GM18498 (cell line): ENCODE results near the gene RDH8.

Experiments used
- ATAC-seq: cut with Tn5 transposase; IDR thresholded peaks from one replicate; pipeline ENCODE4 v1.9.1; 2021; ENCODE audit warnings: mild to moderate bottlenecking, moderate library complexity; ENCODE audit not compliant: unreplicated experiment

Gene RDH8, protein sequence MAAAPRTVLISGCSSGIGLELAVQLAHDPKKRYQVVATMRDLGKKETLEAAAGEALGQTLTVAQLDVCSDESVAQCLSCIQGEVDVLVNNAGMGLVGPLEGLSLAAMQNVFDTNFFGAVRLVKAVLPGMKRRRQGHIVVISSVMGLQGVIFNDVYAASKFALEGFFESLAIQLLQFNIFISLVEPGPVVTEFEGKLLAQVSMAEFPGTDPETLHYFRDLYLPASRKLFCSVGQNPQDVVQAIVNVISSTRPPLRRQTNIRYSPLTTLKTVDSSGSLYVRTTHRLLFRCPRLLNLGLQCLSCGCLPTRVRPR

DNA sequence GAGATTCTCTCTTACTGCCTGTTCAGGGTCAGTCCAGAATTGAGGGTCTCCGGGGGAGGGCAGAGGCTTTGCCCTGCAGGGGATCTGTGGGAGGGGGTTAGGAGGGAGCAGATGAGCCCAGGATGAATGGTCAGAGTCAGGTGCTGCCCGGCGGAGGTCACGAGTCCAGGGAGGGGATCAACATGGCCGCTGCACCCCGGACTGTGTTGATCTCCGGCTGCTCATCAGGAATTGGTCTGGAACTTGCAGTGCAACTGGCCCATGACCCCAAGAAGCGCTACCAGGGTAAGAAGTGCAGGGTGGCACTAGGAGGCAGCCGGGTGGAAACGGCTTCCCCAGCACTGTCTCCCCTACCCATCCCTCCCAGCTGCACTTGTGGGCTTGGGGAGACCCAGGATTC is at the start of gene RDH8:
RDH8 (plus strand) TSS at position 168 of the 400 bp plus-strand sequence; CDS start at position 183, 15 bp downstream.
- no peak for ATAC-seq

DNA sequence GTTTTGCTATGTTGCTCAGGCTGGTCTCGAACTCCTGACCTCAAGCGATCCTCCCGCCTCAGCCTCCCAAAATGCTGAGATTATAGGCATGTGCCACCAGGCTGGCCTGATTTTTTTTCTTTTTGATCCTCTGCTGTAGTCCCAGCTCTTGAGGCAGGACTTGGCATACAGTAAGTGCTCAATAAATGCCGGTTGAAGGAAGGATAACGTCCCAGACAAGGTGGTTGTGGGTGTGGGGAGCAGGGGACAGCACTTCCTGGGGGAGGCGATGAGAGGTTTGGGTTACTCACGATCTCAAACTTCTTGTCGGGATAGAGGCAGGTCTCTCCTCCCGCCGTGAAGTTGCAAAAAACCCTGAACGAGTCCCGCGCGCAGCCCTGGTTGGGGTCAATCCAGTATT is 47.3 kb upstream of the RDH8 start:
- ATAC-seq, result no peak

DNA sequence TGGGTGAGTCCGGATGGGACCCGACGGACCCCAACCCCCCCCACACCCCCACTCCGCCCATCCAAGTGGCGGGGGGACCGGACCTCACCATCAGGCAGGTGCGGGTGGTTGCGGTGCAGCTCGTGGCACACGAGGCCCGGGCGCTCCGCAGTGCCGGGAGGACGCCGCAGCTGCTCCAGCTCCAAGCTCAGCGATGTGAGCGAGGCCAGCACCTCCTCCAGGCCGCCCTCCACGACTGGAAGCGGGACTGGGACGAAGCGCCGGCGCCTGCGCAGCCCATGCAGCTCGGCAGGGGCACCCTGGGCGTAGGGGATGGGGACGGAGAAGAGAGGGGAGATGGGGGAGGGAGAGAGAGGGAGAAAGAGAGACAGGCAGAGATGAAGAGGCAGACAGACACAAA is 46.8 kb upstream of the RDH8 start:
- ATAC-seq, result no peak

DNA sequence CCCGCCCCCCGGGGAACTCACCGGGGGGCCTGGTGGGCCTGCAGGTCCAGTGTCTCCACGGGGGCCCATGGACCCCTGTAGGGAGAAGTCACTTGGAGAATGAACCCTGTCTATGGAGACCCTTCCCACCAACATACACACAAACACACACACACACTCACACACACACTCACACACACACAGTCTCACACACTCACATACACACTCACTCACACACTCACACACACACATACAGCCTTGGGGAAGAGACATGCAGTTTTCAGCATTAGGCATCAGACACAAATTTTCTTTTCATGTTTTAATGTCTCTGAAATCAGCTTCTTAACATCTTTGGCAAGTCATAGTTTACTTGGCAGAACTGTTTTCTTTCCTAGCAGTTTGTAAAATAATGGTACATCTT is 46.0 kb upstream of the RDH8 start:
- ATAC-seq, result no peak

DNA sequence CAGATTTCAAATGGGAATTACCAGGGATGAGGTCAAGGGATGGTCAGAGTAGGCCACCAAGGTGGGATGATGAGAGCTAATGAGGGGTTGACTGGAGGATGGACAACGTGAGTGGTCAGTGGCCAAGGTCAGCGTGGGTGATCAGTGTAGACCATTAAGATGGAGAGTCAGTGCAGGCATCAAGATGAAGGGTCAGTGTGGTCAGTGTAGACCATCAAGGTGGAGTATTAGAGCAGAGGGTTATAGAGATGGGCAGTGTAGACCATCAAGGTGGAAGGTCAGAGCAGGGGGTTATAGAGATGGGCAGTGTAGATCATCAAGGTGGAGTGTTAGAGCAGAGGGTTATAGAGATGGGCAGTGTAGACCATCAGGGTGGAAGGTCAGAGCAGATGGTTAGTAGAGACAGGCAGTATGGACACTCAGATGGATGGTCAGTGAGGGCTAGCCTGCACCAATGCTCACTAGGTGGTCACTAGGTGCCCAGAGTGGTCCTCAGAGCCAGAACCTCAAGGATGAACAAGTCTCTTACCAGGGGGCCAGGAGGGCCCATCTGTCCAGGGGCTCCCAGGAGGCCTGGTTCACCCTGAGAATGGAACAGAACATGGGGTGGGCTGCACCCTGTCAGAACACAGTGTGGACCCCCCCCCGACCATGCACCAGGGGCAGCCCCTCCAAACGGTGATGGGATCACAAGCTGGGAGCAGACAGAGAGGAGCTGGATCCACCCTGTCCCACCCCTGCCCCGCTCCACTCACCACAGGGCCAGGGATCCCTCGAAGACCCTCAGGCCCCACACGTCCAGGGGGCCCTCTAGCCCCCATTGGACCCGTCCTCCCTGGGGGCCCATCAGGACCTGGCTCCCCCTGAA is 44.2 kb upstream of the RDH8 start:
- ATAC-seq, result no peak

DNA sequence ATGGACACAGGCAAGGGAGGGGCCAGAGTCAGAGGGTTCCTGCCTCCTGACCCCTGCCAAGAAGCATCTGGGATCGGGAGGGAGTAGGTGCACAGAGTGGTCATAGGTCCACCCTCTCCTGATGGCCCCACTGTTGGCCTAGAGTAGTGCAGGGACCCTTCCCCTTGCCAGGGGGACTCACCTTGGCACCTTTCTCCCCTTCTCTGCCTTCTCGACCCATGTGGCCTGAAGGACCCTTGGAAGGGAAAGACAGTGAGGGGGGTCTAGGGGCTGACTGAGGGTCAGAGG is 43.7 kb upstream of the RDH8 start:
- no peak for ATAC-seq

DNA sequence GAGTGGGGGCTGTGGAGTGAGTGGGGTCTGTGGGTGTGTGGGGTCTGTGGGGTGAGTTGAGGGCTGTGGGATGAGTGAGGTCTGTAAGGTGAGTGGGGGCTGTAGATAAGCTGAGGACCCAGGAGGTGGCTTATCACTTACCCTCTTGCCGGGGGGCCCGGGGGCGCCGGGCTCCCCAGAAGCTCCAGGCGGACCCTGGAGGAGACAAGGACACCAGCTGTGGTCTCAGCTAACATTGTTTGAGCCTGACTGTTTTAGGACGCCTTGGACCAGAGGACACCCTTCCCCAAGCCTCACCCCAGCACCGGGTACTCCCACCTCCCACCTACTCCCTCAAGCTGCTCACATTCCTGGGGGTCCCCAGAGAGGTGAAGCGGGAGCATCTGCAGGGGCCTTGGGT is 42.8 kb upstream of the RDH8 start:
- no peak for ATAC-seq

DNA sequence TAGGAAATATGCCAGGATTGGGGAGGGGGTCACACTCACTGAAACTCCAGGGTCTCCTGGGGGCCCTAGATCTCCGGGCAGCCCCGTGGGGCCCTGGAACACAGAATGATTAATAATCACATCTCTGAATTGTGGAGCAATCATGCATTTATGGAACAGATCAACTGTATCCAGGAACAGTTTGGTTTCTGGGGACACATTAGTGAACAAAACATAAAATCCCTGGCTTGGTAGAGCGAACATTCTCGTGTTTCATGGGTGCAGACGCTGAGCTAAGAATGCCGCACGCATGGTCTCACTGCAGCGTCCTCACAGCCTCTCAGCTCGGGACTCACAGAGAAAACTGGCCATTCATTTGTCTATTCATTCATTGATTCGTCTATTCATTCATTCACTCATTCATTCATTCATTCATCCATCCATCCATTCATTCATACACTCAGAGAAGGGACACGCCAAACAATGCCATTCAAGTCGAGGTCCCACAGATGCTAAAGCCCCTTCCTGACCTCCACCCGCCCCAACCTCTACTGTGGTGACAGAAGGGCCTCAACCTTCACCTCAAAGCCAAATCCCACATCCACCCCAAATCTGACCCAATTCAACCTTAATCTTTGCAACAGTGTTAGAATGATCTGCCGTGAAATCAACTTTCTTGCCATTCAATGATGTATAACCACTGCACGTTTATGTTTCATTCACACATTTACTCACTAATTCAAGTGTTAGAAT is 42.0 kb upstream of the RDH8 start:
- ATAC-seq, result no peak

DNA sequence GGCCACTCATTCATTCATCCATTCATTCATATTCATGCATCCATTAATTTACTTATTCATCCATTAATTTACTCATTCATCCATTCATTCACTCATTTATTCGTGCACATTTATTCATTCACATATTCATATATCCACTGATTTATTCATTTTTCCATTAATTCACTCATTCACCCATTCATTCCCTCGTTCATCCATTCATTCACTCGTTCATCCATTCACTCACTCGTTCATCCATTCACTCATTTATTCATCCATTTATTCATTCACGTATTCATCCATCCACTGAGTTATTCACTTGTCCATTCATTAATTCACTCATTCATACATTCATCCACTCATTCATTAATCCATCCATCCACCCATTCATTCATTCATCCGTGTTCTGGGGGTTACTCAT is 41.2 kb upstream of the RDH8 start:
- ATAC-seq, result no peak

DNA sequence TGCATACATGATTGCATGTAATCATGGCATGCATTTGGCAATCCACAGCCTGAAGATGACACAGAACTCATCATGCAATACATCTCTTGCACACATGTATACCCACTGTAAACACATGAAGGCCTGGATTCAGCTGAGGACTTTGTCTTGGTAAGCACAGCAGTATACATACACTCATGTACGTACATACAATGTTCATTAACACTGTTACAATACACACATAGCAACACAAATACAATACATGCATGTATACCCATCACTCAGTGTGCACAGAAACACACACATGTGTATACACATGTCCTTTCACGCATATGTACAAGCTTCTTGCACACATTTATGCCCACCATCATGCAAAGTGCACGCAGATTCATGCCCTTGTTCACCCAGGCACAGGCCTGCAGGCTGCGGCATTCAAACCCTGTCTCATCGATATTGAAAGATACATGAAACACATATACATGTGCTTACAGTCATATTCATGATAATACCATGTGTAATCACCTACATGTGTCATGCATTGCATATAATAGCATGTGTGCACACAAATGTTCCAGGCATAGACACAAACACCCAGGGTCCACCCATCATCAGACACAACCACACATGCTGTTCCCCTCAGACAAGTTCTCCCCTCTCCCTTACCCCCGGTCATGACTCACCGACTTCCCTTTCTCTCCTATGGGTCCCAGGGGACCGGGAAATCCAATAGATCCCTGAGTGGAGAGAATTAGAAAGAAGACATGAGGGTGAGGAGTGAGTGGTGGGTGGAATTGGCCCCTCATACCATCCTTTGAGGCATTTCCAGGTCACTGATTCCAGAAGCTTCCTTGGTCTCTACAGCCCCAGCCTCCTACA is 31.6 kb upstream of the RDH8 start:
- no peak for ATAC-seq

DNA sequence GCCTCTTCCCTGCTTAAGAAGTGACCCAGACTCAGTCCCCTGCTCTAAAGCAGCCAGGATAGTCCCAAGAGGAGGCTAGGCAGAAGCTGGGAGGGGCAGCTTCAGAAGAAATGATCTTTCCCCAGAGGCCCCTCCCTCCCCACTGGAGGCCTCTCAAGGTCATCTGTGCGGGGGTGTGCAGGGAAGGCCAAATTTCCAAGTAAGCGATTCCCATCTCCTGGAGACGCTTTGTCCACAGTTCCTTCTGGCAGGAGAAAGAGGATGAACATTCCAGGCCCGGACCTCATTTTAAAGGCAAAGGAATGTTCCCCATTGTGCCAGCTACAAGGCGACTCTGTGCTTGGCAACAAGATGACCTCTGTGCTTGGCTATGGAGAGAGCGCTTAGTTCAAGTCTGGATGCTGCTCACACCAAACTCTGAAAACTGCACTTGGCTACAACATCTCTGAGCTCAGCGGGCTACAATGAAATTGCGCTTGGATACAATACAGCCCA is 26.4 kb upstream of the RDH8 start:
- ATAC-seq, result no peak

DNA sequence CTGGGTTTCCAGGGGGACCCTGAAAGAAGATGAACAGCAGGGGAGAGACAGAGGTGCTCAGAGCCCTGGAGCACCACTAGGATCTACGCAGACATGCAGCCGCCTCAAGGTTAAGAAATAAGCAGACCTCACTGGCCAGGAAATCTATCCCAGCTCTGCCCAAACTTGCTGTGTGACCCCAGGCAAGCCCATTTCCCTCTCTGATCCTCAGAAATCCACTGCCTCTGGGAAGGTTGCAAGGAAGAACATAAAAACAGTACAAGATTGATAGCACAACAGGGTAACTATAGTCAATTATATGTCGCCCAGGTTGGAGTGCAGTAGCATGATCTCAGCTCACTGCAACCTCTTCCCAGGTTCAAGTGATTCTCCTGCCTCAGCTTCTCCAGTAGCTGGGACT is 23.8 kb upstream of the RDH8 start:
- ATAC-seq, result no peak

DNA sequence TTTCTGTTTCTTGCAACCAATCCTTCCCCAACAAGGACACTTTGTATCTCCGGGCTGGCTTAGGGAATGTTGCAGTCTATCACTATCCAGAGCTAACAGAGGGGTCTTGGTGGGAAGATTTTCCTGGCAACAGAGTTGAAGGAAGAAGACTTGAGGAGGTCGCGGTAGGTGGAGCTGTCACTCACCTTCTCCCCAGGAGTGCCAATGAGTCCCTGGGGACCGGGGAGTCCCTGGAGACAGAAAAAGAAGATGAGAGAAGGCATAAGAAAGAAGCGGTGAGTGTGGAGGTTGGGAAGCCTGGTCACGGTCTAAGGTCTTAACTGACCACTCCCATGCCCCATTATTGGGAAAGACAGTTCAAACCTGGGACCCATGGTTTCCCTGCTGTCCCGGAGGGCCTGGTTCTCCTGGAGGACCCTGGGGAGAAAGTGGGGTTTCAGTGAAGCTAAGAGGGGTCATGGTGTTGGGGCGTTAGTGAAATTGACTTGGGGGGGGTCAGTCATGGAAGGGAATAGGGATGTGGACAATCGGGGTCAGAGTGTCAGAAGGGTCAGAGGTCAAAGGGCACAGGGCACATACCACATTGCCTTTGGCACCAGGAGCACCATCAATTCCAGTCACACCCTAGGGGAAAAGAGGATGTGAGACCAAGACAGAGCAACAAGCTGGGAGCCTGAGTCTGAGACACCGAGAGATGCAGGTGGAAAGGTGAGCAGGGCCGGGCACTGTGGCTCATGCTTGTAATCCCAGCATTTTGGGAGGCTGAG is 21.7 kb upstream of the RDH8 start:
- ATAC-seq, result no peak

DNA sequence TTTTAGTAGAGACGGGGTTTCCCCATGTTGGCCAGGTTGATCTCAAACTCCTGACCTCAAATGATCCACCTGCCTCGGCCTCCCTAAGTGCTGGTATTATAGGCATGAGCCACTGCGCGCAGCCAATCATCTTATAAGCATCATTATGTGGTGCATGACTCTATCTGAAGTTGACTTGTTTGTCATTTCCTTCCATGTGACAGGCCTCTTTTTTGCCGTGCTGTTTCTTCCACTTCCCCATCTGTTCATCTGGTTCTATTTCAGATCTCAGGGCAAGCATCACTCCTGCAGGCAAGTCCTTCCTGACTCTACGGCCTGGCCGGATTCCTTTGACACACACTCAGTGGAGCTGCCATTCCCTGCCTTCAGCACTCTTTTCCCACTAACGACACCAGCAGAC is 18.2 kb upstream of the RDH8 start:
- no peak for ATAC-seq

DNA sequence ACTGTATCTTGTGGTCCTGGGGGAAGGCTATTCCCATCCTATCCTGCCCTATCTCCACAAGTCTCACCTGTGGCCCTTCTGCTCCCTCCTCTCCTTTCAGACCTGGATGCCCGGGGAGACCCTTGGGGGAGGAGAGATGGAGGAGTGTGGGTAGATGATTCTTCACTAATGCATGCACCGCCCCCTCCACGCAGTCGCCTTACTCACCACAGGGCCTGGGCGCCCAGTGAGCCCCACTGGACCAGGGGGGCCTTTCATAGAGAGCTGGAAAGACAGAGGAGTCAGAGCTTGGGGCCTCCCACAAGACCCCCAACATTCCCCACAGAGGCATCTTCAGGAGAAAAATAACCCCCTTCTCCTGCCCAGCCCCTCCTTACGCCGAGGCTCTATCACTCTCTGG is 17.3 kb upstream of the RDH8 start:
- ATAC-seq, result no peak

DNA sequence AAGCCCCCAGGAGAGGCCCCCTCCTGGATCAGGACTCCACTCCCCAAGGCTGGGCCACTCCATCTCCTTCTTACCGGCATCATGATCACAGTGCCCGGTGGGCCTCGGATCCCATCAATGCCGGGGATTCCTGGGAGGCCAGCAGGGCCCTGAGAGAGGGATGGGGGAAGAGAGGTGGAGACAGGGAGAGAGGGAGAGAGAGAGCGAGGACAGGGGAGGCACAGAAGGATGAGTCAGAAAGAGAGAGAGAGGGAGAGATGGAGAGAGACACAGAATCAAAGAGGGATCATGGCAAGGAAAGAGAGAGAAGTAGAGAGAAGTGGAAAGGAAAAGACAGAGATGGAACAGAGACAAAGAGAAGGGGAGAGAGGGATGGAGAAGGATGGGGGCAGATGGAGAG is 16.7 kb upstream of the RDH8 start:
- no peak for ATAC-seq

DNA sequence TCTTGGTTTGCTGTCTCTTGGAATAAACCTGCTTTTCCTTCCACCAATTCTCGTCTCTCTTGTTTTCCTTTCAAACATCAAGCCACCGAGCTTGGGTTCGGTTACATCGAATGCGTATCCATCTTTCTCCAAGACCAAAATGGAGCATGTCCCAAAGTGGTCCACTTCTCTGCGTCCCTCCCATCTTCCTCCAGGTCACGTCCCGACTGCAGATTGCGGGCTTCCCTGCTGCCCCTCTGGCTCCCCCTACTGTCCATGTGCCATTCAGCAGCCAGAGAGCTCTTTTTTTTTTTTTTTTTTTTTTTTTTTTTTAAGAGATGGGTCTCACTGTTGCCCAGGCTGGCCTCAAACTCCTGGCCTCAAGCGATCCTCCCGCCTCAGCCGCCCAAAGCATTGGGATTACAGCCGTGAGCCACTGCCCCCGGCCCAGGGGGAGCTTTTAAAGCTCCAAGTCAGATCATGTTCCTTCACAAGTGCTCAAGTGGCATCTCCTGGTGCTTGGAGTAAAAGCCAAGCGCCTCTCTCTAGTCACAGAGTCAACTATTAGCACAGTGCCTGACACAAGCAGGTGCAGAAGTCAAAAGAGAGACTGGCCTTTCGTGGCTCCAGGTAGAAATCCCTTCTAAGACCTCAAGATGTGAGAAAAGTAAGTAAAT is 13.0 kb upstream of the RDH8 start:
- no peak for ATAC-seq

DNA sequence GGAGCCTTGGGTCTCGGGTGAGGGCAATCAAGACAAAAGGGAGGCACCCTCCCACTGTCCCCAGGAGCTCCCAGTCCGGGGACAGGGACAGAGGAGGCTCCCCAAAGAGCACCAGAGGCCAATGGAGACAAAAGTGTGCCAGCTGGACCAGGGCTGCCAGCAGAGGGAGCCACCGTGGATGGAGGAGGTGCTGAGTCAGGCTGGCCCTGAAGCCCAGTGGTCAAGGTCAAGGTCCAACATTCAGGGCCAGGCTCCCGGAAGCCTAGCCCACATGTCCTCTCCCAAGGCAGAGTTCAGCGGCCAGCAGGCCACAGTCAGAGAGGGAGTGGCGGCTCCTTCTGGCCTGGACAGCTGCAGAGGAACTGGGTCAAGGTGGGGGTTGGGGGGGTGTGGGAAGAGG is 11.4 kb upstream of the RDH8 start:
- ATAC-seq, result no peak

DNA sequence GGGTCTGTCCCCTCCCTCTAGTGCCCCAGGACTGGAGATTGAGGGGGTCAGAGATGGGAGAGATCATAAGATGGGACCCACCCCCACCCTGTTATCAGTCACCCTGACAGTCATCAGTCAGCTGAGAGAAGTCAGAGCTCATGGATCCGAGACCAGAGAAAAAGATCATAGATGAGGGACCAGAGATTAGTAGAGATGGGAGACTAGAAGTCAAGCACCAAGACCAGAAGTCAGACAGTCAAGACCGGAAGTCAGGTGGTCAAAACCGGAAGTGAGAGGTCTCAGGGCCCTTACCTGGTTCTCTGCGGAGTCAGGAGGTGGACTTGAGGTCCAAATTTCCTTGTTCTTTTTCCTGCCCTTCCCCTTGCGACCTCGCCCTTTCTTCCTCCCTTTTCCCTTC is 10.0 kb upstream of the RDH8 start:
- ATAC-seq, result no peak

DNA sequence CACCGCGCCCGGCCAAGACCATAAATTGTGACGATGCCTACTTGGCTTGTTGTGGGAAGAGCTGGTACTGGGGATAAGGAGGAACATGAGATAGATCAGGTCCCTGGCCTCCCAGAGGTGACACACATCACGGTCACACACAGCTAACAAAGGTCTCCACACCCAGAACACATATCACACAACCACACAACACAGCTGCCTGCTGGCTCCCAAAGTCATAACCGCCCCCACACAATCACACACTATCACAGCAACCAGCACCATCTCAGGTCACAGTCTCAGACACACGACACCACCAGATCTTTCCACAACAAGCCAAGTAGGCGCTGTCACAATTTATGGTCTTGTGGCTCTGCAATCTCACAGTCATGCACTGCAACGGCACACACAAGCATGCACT is 8.7 kb upstream of the RDH8 start:
- no peak for ATAC-seq
